ENCODE data around the gene SPTBN4. TPM values are rescaled to one million over a fixed set of nuclear protein-coding genes. Genes with fewer than 3 reads are reported as not detected.
"Not testable (repeated sequence)": the region's sequence is repeated elsewhere in the genome, so short reads cannot be mapped to it uniquely, and the experiment has no call there.

SPTBN4 gene
- total RNA-seq, 2 donors from 2014 or later = 0.29 to 0.74 TPM

DNA sequence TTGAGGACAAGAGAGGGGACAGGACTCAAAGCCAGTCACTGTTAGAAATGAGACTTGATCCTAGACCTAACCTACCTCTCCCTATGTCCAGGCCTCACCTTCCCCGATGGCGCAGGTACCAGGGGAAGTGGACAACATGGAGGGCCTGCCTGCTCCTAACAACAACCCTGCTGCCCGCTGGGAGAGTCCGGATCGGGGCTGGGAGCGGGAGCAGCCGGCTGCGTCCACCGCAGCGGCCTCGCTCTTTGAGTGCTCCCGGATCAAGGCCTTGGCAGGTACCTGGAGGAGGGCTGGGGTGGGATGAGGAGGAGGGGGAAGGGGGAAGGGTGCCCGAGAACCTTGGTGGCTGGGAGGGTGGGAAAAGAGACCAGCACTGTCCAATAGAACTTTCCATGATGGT, 5.7 kb downstream of the SPTBN4 start:
- intact Hi-C loops (cut with DNase I) = no loop called here
- TF ChIP-seq, protein P1, sequence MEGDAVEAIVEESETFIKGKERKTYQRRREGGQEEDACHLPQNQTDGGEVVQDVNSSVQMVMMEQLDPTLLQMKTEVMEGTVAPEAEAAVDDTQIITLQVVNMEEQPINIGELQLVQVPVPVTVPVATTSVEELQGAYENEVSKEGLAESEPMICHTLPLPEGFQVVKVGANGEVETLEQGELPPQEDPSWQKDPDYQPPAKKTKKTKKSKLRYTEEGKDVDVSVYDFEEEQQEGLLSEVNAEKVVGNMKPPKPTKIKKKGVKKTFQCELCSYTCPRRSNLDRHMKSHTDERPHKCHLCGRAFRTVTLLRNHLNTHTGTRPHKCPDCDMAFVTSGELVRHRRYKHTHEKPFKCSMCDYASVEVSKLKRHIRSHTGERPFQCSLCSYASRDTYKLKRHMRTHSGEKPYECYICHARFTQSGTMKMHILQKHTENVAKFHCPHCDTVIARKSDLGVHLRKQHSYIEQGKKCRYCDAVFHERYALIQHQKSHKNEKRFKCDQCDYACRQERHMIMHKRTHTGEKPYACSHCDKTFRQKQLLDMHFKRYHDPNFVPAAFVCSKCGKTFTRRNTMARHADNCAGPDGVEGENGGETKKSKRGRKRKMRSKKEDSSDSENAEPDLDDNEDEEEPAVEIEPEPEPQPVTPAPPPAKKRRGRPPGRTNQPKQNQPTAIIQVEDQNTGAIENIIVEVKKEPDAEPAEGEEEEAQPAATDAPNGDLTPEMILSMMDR (IDR thresholded peaks at IDR 0.05) = no peak

DNA sequence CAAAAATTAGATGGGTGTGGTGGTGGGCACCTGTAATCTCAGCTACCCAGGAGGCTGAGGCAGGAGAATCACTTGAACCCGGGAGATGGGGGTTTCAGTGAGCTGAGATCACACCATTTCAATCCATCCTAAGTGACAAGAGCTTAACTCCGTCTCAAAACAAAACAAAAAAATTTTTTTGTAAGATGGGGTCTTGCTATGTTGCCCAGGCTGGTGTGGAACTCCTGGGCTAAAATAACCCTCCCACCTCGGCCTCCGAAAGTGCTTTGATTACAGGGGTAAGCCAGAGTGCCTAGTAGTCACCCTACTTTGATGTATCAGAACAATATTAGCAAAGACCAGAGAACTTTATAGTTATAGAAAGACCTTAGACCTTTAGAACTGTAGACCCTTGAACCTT, 7.9 kb downstream of the SPTBN4 start:
- Histone ChIP-seq H3K27ac (no peak overlapping the region), H3K4me3 (no peak overlapping the region), H3K4me1 (no peaks in the 10 kb centered on the region), H3K36me3 (no peaks in the 10 kb centered on the region), H3K27me3 (no peaks in the 10 kb centered on the region), H3K9ac (ENCODE audit: low read depth in 2 of 2, low read length in 2 of 2) (no peak overlapping the region), H3K9me3 (no peaks in the 10 kb centered on the region)
- no peak for DNase-seq
- intact Hi-C loops (cut with DNase I) = no loop called here
- TF ChIP-seq, protein P1 (IDR thresholded peaks at IDR 0.05) = no peak

More for the DNA sequence above, 5.7 kb downstream of the SPTBN4 start:
- Histone ChIP-seq H3K9me3 (no peaks in the 10 kb centered on the region), H3K4me3 (no peak overlapping the region), H3K36me3 (no peaks in the 10 kb centered on the region), H3K27me3 (peaks cover 2% of the 10 kb centered on the region), H3K9ac (ENCODE audit: low read depth in 2 of 2, low read length in 2 of 2) (no peak overlapping the region), H3K4me1 (no peaks in the 10 kb centered on the region), H3K27ac (no peak overlapping the region)
- DNase-seq = no peak

DNA sequence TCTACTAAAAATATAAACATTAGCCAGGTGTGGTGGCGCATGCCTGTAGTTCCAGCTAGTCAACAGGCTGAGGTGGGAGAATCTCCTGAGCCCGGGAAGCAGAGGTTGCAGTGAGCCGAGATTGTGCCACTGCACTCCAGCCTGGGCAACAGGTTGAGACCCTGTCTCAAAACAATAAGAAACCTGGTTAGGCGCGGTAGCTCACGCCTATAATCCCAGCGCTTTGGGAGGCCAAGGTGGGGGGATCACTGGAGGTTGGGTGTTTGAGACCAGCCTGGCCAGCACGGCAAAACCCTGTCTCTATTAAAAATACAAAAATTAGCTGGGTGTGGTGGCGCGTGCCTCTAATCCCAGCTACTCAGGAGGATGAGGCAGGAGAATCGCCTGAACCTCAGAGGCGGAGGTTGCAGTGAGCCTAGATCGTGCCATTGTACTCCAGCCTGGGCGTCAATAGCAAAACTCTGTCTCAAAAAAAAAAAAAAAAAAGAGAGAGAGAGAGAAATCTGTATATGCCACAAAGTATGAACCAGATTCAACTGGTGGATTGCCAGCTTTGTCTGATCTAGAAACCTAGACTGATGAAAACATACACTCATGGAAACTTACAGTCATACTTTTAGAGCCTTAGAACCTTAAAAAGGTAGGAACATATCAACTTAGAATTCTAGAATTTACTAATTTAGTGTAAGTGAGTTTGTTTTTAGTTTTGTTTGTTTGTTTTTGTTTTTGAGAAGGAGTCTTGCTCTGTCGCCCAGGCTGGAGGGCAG, 9.3 kb downstream of the SPTBN4 start:
- H3K4me1 ChIP-seq; intact Hi-C loops (cut with DNase I); H3K36me3 ChIP-seq; H3K9me3 ChIP-seq; H3K4me3 ChIP-seq; H3K27me3 ChIP-seq; H3K27ac ChIP-seq; H3K9ac ChIP-seq (ENCODE audit: low read depth in 2 of 2, low read length in 2 of 2); DNase-seq: not testable (repeated sequence)

DNA sequence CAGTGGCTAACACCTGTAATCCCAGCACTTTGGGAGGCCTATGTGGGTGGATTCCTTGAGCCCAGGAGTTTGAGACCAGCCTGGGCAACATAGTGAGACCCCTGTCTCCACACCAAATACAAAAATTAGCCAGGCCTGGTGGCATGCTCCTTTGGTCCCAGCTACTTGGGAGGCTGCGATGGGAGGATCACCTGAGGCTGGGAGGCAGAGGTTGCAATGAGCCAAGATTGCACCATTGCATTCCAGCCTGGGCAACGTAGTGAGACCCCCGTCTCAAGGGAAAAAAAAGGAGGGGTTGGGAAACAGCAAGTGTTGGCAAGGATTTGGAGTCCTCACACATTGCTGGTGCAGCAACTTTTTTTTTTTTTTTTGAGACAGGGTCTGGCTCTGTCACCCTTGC, 19.2 kb downstream of the SPTBN4 start:
- no peak for DNase-seq
- Histone ChIP-seq H3K27ac (no peak overlapping the region), H3K4me1 (no peaks in the 10 kb centered on the region), H3K4me3 (no peak overlapping the region), H3K36me3 (no peaks in the 10 kb centered on the region), H3K9me3 (no peaks in the 10 kb centered on the region), H3K27me3 (no peaks in the 10 kb centered on the region), H3K9ac (ENCODE audit: low read depth in 2 of 2, low read length in 2 of 2) (no peak overlapping the region)
- TF ChIP-seq, protein P1 (IDR thresholded peaks at IDR 0.05) = no peak
- intact Hi-C loops (cut with DNase I) = no loop called here

DNA sequence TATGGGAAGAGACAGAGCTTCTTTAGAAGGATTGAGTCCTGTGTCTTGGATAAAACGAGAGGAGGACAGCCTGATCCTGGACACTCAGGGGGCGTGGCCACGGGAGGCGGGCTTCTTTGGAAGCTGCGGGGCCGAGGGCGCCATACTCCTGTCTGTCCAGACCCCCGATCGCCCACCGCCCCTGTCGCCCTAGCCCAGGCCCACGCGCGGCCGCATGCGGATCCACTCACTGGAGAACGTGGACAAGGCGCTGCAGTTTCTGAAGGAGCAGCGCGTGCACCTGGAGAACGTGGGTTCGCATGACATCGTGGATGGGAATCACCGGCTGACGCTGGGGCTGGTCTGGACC, 23.1 kb downstream of the SPTBN4 start:
- Histone ChIP-seq H3K9me3 (no peaks in the 10 kb centered on the region), H3K9ac (ENCODE audit: low read depth in 2 of 2, low read length in 2 of 2) (no peak overlapping the region)
- DNase-seq = no peak

DNA sequence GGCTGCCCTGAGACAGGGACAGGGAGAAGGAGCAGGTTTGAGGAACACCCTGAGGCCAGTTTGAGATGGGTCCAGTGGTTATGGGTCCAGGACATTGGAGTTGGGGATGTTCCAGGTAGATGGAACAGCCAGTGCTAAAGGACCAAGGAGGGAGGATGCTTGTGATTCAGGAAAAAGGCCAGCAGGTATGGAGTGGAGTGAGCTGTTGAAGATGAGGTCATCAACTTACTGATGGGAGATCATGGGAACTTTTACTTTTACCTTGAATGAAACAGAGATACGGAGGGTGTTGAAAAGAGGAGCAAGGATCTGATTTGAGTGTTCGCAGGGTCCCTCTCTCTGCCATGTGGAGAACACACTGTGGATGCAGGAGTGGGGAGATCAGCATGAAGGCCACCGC, 25.5 kb downstream of the SPTBN4 start:
- Histone ChIP-seq H3K9ac (ENCODE audit: low read depth in 2 of 2, low read length in 2 of 2) (no peak overlapping the region), H3K36me3 (no peaks in the 10 kb centered on the region), H3K4me3 (no peak overlapping the region), H3K4me1 (no peaks in the 10 kb centered on the region), H3K27ac (no peak overlapping the region), H3K27me3 (no peaks in the 10 kb centered on the region), H3K9me3 (no peaks in the 10 kb centered on the region)
- intact Hi-C loops (cut with DNase I) = no loop called here
- TF ChIP-seq, protein P1 (IDR thresholded peaks at IDR 0.05) = no peak
- no peak for DNase-seq

More for the DNA sequence above, 23.1 kb downstream of the SPTBN4 start:
- Histone ChIP-seq H3K36me3 (no peaks in the 10 kb centered on the region), H3K27ac (no peak overlapping the region), H3K27me3 (no peaks in the 10 kb centered on the region), H3K4me3 (no peak overlapping the region), H3K4me1 (no peaks in the 10 kb centered on the region)
- intact Hi-C loops (cut with DNase I) = no loop called here
- TF ChIP-seq, protein P1 (IDR thresholded peaks at IDR 0.05) = no peak
